Measurements from ENCODE around the gene ULK4. TPM values are rescaled to one million over a fixed set of nuclear protein-coding genes. Genes with fewer than 3 reads are reported as not detected.

The ULK4 gene
- total and polyA plus RNA-seq, 2 of the 8 experiments (the other 6 are each of a cell fraction or from before 2014, with no cell fraction given), result 3.0 to 10.8 TPM

DNA sequence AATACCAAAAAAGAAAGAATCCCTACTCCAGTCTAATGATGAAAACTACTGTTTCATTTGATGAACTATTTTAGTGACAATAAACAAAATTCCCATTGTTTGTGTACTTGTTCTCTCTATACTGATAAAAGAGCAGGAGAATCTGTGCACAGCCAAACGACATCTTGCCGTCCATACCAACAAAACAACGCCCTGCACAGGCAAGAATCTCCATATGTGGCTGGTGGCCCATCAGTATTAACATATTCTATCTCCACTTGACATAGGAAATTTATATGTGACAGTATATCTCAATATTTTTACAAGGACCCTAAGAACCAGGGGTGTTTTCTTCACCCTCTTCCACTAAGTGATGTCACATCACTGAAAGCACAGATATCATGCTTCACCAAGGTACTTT is 279.5 kb downstream of the ULK4 start:
- Histone ChIP-seq H3K18ac (ENCODE audit: extremely low read depth, low read length) (no peak overlapping the region), H3K79me1 (ENCODE audit: low read depth, low read length) (no peaks in the 10 kb centered on the region), H3K4me1 (replicated peaks in 1 of 4; ENCODE audit: control insufficient read depth in 3 of 4, insufficient read depth in 4 of 4, low read length in 3 of 4) (peaks cover 0 to 4% (median 2%) of the 10 kb centered on the region in 4 experiments; a peak in 3 of 7 replicates), H2BK15ac (ENCODE audit: low read length) (no peak overlapping the region), H3K79me2 (ENCODE audit: control insufficient read depth in 1 of 2, insufficient read depth in 2 of 2, low read length in 2 of 2) (no peaks in the 10 kb centered on the region), H3K9me3 (ENCODE audit: insufficient read depth in 2 of 2, low read depth in 1 of 2, low read length in 1 of 2) (no peaks in the 10 kb centered on the region), H4K91ac (replicated peaks; ENCODE audit: insufficient read length, low read length) (no peak overlapping the region), H3K4me3 (ENCODE audit: extremely low read depth in 1 of 4, insufficient read depth in 2 of 4, low read depth in 3 of 4, low read length in 4 of 4) (no peak overlapping the region), H2BK20ac (ENCODE audit: low read length) (no peak overlapping the region), H3K23me2 (ENCODE audit: low read depth, low read length) (no peaks in the 10 kb centered on the region; the same call in 1 of the 2 replicates), H3K27me3 (replicated peaks in 1 of 4; ENCODE audit: control insufficient read depth in 3 of 4, extremely low read depth in 1 of 4, insufficient read depth in 3 of 4, low read length in 3 of 4) (no peaks in the 10 kb centered on the region), H2BK120ac (replicated peaks; ENCODE audit: low read depth, low read length) (no peak overlapping the region), H3K23ac (ENCODE audit: insufficient read length) (no peak overlapping the region), H3K4me2 (ENCODE audit: insufficient read depth in 1 of 2, low read depth in 2 of 2, low read length in 2 of 2) (no peak overlapping the region), H2AFZ (ENCODE audit: low read length) (no peak overlapping the region), H2BK12ac (ENCODE audit: low read depth, low read length) (no peak overlapping the region), H4K8ac (ENCODE audit: extremely low read depth, insufficient read depth, low read length) (no peak overlapping the region), H2AK5ac (ENCODE audit: low read depth, low read length) (no peak overlapping the region), H4K5ac (ENCODE audit: insufficient read length, low read depth, low read length) (no peak overlapping the region), H3K27ac (ENCODE audit: low read depth, low read length) (no peak overlapping the region), H3K4ac (replicated peaks; ENCODE audit: insufficient read length, low read depth, low read length) (no peak overlapping the region), H3K9ac (replicated peaks in 1 of 4; ENCODE audit: extremely low read depth in 1 of 4, low read depth in 3 of 4, low read length in 3 of 4) (no peak overlapping the region), H3K56ac (replicated peaks; ENCODE audit: insufficient read length, low read depth, low read length) (no peak overlapping the region), H2BK5ac (ENCODE audit: low read depth, low read length) (no peak overlapping the region), H4K20me1 (replicated peaks in 1 of 2; ENCODE audit: control insufficient read depth in 1 of 2, insufficient read depth in 2 of 2, low read length in 2 of 2) (no peaks in the 10 kb centered on the region), H3K36me3 (ENCODE audit: control insufficient read depth in 2 of 4, insufficient read depth in 4 of 4, low read length in 3 of 4) (no peaks in the 10 kb centered on the region), H3K14ac (ENCODE audit: insufficient read length) (no peak overlapping the region)
- 91% methylated on average over 3 of the region's 3 CpGs; no CpG with 5 or more reads in 1 of the 2 experiments for WGBS, 2 experiments (ENCODE audit: extremely low coverage in 1 of 2, insufficient coverage in 1 of 2, insufficient read length in 1 of 2, insufficient replicate concordance in 2 of 2, low coverage in 1 of 2, low lambda C conversion rate in 2 of 2, missing lambda C conversion rate in 1 of 2)
- ChIA-PET CTCF (ENCODE audit: partially characterized antibody) (interaction anchor here (1.5 kb wide), 1 partner anchor 13 kb away, joined by 7 read pairs; no protein-coding TSS in a partner anchor), POLR2A (ENCODE audit: partially characterized antibody) (interaction anchor here (1.7 kb wide), 1 partner anchor 10 kb away, joined by 5 read pairs; no protein-coding TSS in a partner anchor)
- FAIRE-seq (no peak), DNase-seq (ENCODE audit: low read depth in 1 of 2, low spot score in 2 of 2) (no peak)
- no peak for TF ChIP-seq BCL11A (IDR thresholded peaks at IDR 0.05; ENCODE audit: low read depth in 2 of 2, low read length in 2 of 2)
- no peak for TF ChIP-seq FOSL1 (IDR thresholded peaks at IDR 0.05; ENCODE audit: insufficient read depth, low read depth, low read length)
- no peak for TF ChIP-seq SUZ12 (IDR thresholded peaks at IDR 0.05; ENCODE audit: low read length)
- no peak for TF ChIP-seq SRF (IDR thresholded peaks at IDR 0.05; ENCODE audit: low read depth, low read length)
- no peak for TF ChIP-seq ZNF274 (IDR thresholded peaks at IDR 0.05; ENCODE audit: borderline replicate concordance, extremely low read depth, low read length)
- no peak for TF ChIP-seq HDAC6 (IDR thresholded peaks at IDR 0.05; ENCODE audit: low read depth, low read length)
- no peak for TF ChIP-seq POLR2AphosphoS5 (IDR thresholded peaks at IDR 0.05; ENCODE audit: low read depth, low read length)
- no peak for TF ChIP-seq CBX8 (IDR thresholded peaks at IDR 0.05; ENCODE audit: borderline replicate concordance, low read depth, low read length)
- TF ChIP-seq GTF2F1 (IDR thresholded peaks at IDR 0.05; ENCODE audit: borderline replicate concordance, low read depth, low read length), result no peak
- no peak for TF ChIP-seq MAFK (IDR thresholded peaks at IDR 0.05; ENCODE audit: low read depth, low read length)
- TF ChIP-seq SP4 (IDR thresholded peaks at IDR 0.05; ENCODE audit: low read length), result no peak
- TF ChIP-seq, protein P1, sequence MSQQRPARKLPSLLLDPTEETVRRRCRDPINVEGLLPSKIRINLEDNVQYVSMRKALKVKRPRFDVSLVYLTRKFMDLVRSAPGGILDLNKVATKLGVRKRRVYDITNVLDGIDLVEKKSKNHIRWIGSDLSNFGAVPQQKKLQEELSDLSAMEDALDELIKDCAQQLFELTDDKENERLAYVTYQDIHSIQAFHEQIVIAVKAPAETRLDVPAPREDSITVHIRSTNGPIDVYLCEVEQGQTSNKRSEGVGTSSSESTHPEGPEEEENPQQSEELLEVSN (IDR thresholded peaks at IDR 0.05), result no peak

Measured in H1 (cell line).